ENCODE data around the gene CAPN5. TPM values are rescaled to one million over a fixed set of nuclear protein-coding genes. Genes with fewer than 3 reads are reported as not detected.

The CAPN5 gene
- total and polyA plus RNA-seq, 10 of the 15 experiments (the other 5 are each of a cell fraction or from before 2014, with no cell fraction given): 0.02 to 0.33 (median 0.07) TPM; not detected in 3

GRCh38 chr11:77122576-77123212, 55.9 kb downstream of the CAPN5 start:
- Histone ChIP-seq H3K27ac (ENCODE audit: control insufficient read depth, insufficient read depth) (no peak overlapping the region), H3K4me3 (no peak overlapping the region), H3K9ac (ENCODE audit: control insufficient read depth, insufficient read depth, low read length) (no peak overlapping the region), H3K9me3 (replicated peaks; ENCODE audit: control insufficient read depth, insufficient read depth, low read length) (no peaks in the 10 kb centered on the region), H3K27me3 (replicated peaks in 1 of 2; ENCODE audit: control insufficient read depth in 2 of 2, insufficient read depth in 2 of 2, low read length in 1 of 2) (peaks cover 0 to 3% of the 10 kb centered on the region in 2 experiments; a peak in 2 of 4 replicates), H3K4me2 (ENCODE audit: control insufficient read depth, insufficient read depth) (no peak overlapping the region), H3K36me3 (ENCODE audit: control insufficient read depth in 2 of 2, insufficient read depth in 2 of 2, low read length in 1 of 2) (no peaks in the 10 kb centered on the region), H3K4me1 (ENCODE audit: control insufficient read depth, insufficient read depth, low read length) (0 out of 2 replicates have a peak, but pooled peaks cover 3% of the 10 kb centered on the region), H4K20me1 (ENCODE audit: control insufficient read depth, insufficient read depth) (no peaks in the 10 kb centered on the region), H3K79me2 (ENCODE audit: control insufficient read depth, insufficient read depth, low read length) (no peaks in the 10 kb centered on the region), H2AFZ (ENCODE audit: control insufficient read depth, low read depth, low read length) (no peak overlapping the region)
- CTCF ChIA-PET: interaction anchor here (0.7 to 1.1 kb wide), 3 partner anchors 16 to 65 kb away, joined by 3 read pairs; no protein-coding TSS in a partner anchor
- in situ Hi-C loops (cut with MboI) (no loop called here), intact Hi-C loops (cut with micrococcal nuclease; ENCODE audit: unreplicated experiment) (no loop called here)
- SMC1A ChIA-PET (ENCODE audit: uncharacterized antibody, unreplicated experiment): no interaction called here
- WGBS (ENCODE audit: insufficient coverage, insufficient replicate concordance, low lambda C conversion rate, missing lambda C conversion rate): 31% methylated on average over 7 of the region's 7 CpGs
- DNase-seq (ENCODE audit: low read depth, low spot score): no peak
- BruUV-seq (replicated peaks): no TSS peak
- POLR2A ChIA-PET: no interaction called here
- no peak for FAIRE-seq
- TF ChIP-seq FOXM1 (IDR thresholded peaks at IDR 0.05; ENCODE audit: low read depth, low read length): no peak
- RAD21 ChIA-PET (ENCODE audit: unreplicated experiment): no interaction called here
- ATAC-seq: no peak

- H3K79me2 ChIP-seq (ENCODE audit: control insufficient read depth, insufficient read depth, low read length): no peaks in the 10 kb centered on the region
- H3K27me3 ChIP-seq (replicated peaks in 1 of 2; ENCODE audit: control insufficient read depth in 2 of 2, insufficient read depth in 2 of 2, low read length in 1 of 2): peaks cover 0 to 3% of the 10 kb centered on the region in 2 experiments; a peak in 2 of 4 replicates
- ChIA-PET CTCF (interaction anchor here (0.7 kb wide), 1 partner anchor 16 kb away, joined by 3 read pairs; no protein-coding TSS in a partner anchor), POLR2A (no interaction called here), SMC1A (ENCODE audit: uncharacterized antibody, unreplicated experiment) (no interaction called here), RAD21 (ENCODE audit: unreplicated experiment) (no interaction called here)
- FAIRE-seq (no peak), ATAC-seq (no peak), DNase-seq (ENCODE audit: low read depth, low spot score) (no peak)
- 0 out of 2 replicates have a peak, but pooled peaks cover 3% of the 10 kb centered on the region for H3K4me1 ChIP-seq (ENCODE audit: control insufficient read depth, insufficient read depth, low read length)
- no peaks in the 10 kb centered on the region for H3K36me3 ChIP-seq (ENCODE audit: control insufficient read depth in 2 of 2, insufficient read depth in 2 of 2, low read length in 1 of 2)
- no peak overlapping the region for H3K9ac ChIP-seq (ENCODE audit: control insufficient read depth, insufficient read depth, low read length)
- no peak overlapping the region for H2AFZ ChIP-seq (ENCODE audit: control insufficient read depth, low read depth, low read length)
- no peaks in the 10 kb centered on the region for H4K20me1 ChIP-seq (ENCODE audit: control insufficient read depth, insufficient read depth)
- 20% methylated on average over 8 of the region's 8 CpGs for WGBS (ENCODE audit: insufficient coverage, insufficient replicate concordance, low lambda C conversion rate, missing lambda C conversion rate)
- no peak overlapping the region for H3K27ac ChIP-seq (ENCODE audit: control insufficient read depth, insufficient read depth)
- intact Hi-C loops (cut with micrococcal nuclease; ENCODE audit: unreplicated experiment) (no loop called here), in situ Hi-C loops (cut with MboI) (no loop called here)
- H3K9me3 ChIP-seq (replicated peaks; ENCODE audit: control insufficient read depth, insufficient read depth, low read length): no peaks in the 10 kb centered on the region
- no peak overlapping the region for H3K4me2 ChIP-seq (ENCODE audit: control insufficient read depth, insufficient read depth)
- H3K4me3 ChIP-seq: no peak overlapping the region
- BruUV-seq (replicated peaks): no TSS peak
- TF ChIP-seq SIX5 (IDR thresholded peaks at IDR 0.05; ENCODE audit: low read depth, low read length, severe bottlenecking) (no peak), EZH2 (IDR thresholded peaks at IDR 0.05; ENCODE audit: borderline replicate concordance, control insufficient read depth, low read depth, low read length) (no peak), SUZ12 (IDR thresholded peaks at IDR 0.05; ENCODE audit: unreplicated experiment) (no peak), SIN3A (IDR thresholded peaks at IDR 0.05; ENCODE audit: low read depth, low read length) (no peak), RFX5 (IDR thresholded peaks at IDR 0.05; ENCODE audit: low read depth, low read length) (no peak), ZNF207 (IDR thresholded peaks at IDR 0.05; ENCODE audit: borderline replicate concordance) (no peak), NFIC (IDR thresholded peaks at IDR 0.05; ENCODE audit: low read depth, low read length) (no peak), PML (IDR thresholded peaks at IDR 0.05; ENCODE audit: low read length) (no peak), DPF2 (IDR thresholded peaks at IDR 0.05) (no peak), NFXL1 (IDR thresholded peaks at IDR 0.05; ENCODE audit: borderline replicate concordance) (no peak), ZNF384 (IDR thresholded peaks at IDR 0.05; ENCODE audit: borderline replicate concordance, low read depth, low read length) (no peak), HDGF (IDR thresholded peaks at IDR 0.05) (no peak), IKZF2 (IDR thresholded peaks at IDR 0.05) (no peak), ZZZ3 (IDR thresholded peaks at IDR 0.05; ENCODE audit: control insufficient read depth, insufficient read length, low read depth) (no peak), HDAC2 (IDR thresholded peaks at IDR 0.05) (no peak), MXI1 (IDR thresholded peaks at IDR 0.05; ENCODE audit: low read depth, low read length) (no peak)
- TF ChIP-seq, protein P1, sequence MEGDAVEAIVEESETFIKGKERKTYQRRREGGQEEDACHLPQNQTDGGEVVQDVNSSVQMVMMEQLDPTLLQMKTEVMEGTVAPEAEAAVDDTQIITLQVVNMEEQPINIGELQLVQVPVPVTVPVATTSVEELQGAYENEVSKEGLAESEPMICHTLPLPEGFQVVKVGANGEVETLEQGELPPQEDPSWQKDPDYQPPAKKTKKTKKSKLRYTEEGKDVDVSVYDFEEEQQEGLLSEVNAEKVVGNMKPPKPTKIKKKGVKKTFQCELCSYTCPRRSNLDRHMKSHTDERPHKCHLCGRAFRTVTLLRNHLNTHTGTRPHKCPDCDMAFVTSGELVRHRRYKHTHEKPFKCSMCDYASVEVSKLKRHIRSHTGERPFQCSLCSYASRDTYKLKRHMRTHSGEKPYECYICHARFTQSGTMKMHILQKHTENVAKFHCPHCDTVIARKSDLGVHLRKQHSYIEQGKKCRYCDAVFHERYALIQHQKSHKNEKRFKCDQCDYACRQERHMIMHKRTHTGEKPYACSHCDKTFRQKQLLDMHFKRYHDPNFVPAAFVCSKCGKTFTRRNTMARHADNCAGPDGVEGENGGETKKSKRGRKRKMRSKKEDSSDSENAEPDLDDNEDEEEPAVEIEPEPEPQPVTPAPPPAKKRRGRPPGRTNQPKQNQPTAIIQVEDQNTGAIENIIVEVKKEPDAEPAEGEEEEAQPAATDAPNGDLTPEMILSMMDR (IDR thresholded peaks at IDR 0.05 in 2 of 3, conservative IDR thresholded peaks at IDR 0.05 in 1 of 3; ENCODE audit: control insufficient read depth in 2 of 3, extremely low read depth in 1 of 3, insufficient read depth in 1 of 3, low read depth in 3 of 3, low read length in 3 of 3): no peak
Measured at GRCh38 chr11:77123591-77123990, 56.8 kb downstream of the CAPN5 start.
